Left cardiac atrium (tissue), 4 donors: Measurements from ENCODE around the gene STRBP. TPM values are rescaled to one million over a fixed set of nuclear protein-coding genes. Genes with fewer than 3 reads are reported as not detected.

Experiments
- ATAC-seq, 2 donors: fragments of 200-7000 bp; cut with Tn5 transposase; one replicate each; pipeline ENCODE4 v1.9.1; 2020; ENCODE audit warnings: mild to moderate bottlenecking in 2 of 2, moderate library complexity in 2 of 2
- DNase-seq: peaks from one replicate; pipeline ENCODE4 v3.0.0-alpha.2; 2020
- intact Hi-C, 2 donors: fragments of 100-400 bp; cut with DNase I; formaldehyde crosslinking; loops; one replicate each; pipeline versions ENCODE4 v1.14.1 to v1.15.1; 2022 to 2023
- total RNA-seq, 2 donors: library from RNA; stranded (reverse); fragmentation: NEBNext Ultra II Directional; extraction: Animal tissue kit (Norgen Biotek cat#: 25700); gene quantifications; one replicate each; pipeline ENCODE4 v1.2.1, GENCODE V29; 2021
- donor health status: DM: no; HTN: yes; CAD: no.
- donor health status: DM: no; HTN: yes; CAD: no; lungs with severe emphysema.
- donor health status: DM: yes; HTN: yes; CAD: no.
- donor health status: Dilated cardiomyopathy.

STRBP gene
- total RNA-seq, 2 donors from 2014 or later: 16.7 to 20.7 TPM

GRCh38 chr9:123162791-123163345 lies 105.5 kb downstream of the STRBP start:
- ATAC-seq: no peak
- intact Hi-C loops: no loop called here
- DNase-seq: no peak

GRCh38 chr9:123162360-123162759 lies 106.0 kb downstream of the STRBP start:
- intact Hi-C loops: no loop called here
- DNase-seq (no peak), ATAC-seq (no peak)

GRCh38 chr9:123157221-123157620 lies 111.2 kb downstream of the STRBP start:
- ATAC-seq (no peak), DNase-seq (no peak)
- intact Hi-C loops: no loop called here

- intact Hi-C loops: no loop called here
- no peak for ATAC-seq
- no peak for DNase-seq
These were observed 117.5 kb downstream of the STRBP start for GRCh38 chr9:123150708-123151503.

GRCh38 chr9:123149067-123149466 lies 119.3 kb downstream of the STRBP start:
- intact Hi-C loops: no loop called here
- DNase-seq (no peak), ATAC-seq (no peak)

GRCh38 chr9:123138163-123138562 lies 130.2 kb downstream of the STRBP start:
- DNase-seq: no peak
- ATAC-seq: no peak
- intact Hi-C loops: no loop called here

GRCh38 chr9:123135430-123135829 lies 133.0 kb downstream of the STRBP start:
- no peak for DNase-seq
- ATAC-seq: no peak
- intact Hi-C loops: no loop called here

GRCh38 chr9:123132696-123133095 lies 135.7 kb downstream of the STRBP start:
- DNase-seq (no peak), ATAC-seq (no peak)
- intact Hi-C loops: no loop called here

GRCh38 chr9:123131993-123132392 lies 136.4 kb downstream of the STRBP start:
- DNase-seq (no peak), ATAC-seq (no peak)
- intact Hi-C loops: no loop called here

GRCh38 chr9:123131258-123131657 lies 137.1 kb downstream of the STRBP start:
- DNase-seq: no peak
- intact Hi-C loops: no loop called here
- ATAC-seq: peak in 1 of 2 donors; percentile 38

GRCh38 chr9:123129423-123129822 lies 139.0 kb downstream of the STRBP start:
- ATAC-seq: no peak
- intact Hi-C loops: loop anchor here in 1 of 2 donors (10.0 kb wide), 1 partner anchor 95 kb away; no protein-coding TSS in a partner anchor
- no peak for DNase-seq

GRCh38 chr9:123128591-123128990 lies 139.8 kb downstream of the STRBP start:
- intact Hi-C loops: loop anchor here in 1 of 2 donors (10.0 kb wide), 1 partner anchor 96 kb away; no protein-coding TSS in a partner anchor
- DNase-seq (no peak), ATAC-seq (no peak)

- no peak for ATAC-seq
- intact Hi-C loops: loop anchor here in 1 of 2 donors (10.0 kb wide), 1 partner anchor 97 kb away; no protein-coding TSS in a partner anchor
- no peak for DNase-seq
These were observed 140.8 kb downstream of the STRBP start for GRCh38 chr9:123127512-123128075.

- intact Hi-C loops: loop anchor here in 1 of 2 donors (10.0 kb wide), 1 partner anchor 103 kb away; no protein-coding TSS in a partner anchor
- DNase-seq (no peak), ATAC-seq (no peak)
These were observed 146.9 kb downstream of the STRBP start for GRCh38 chr9:123121457-123121856.

- ATAC-seq: no peak
- intact Hi-C loops: loop anchor here in 1 of 2 donors (10.0 kb wide), 1 partner anchor 104 kb away; no protein-coding TSS in a partner anchor
These were observed 147.4 kb downstream of the STRBP start for GRCh38 chr9:123120953-123121352.

GRCh38 chr9:123120131-123120530 lies 148.3 kb downstream of the STRBP start:
- intact Hi-C loops: loop anchor here in 1 of 2 donors (10.0 kb wide), 1 partner anchor 105 kb away; no protein-coding TSS in a partner anchor
- no peak for ATAC-seq
- DNase-seq: no peak

More at GRCh38 chr9:123120953-123121352, 147.4 kb downstream of the STRBP start:
- no peak for DNase-seq

GRCh38 chr9:123119566-123119965 lies 148.8 kb downstream of the STRBP start:
- DNase-seq: no peak
- intact Hi-C loops: no loop called here
- peak; percentile 30 to 67 for ATAC-seq

GRCh38 chr9:123116036-123116435 lies 152.3 kb downstream of the STRBP start:
- DNase-seq: no peak
- intact Hi-C loops: no loop called here
- no peak for ATAC-seq

GRCh38 chr9:123115146-123115913 lies 153.1 kb downstream of the STRBP start:
- DNase-seq: no peak
- intact Hi-C loops: no loop called here

More at GRCh38 chr9:123115146-123115913, 153.1 kb downstream of the STRBP start:
- no peak for ATAC-seq
